Nephron progenitor cell (in vitro differentiated cells): Measurements from ENCODE around the gene CEACAM4.
"Not testable (repeated sequence)": the region's sequence is repeated elsewhere in the genome, so short reads cannot be mapped to it uniquely, and the experiment has no call there.

ENCODE experiments used
- DNase-seq: peaks from one replicate; pipeline ENCODE4 v3.0.0; 2021
- H3K27ac Mint-ChIP-seq: 2 replicates; pipeline ENCODE4 v1.8.0; 2021; ENCODE audit warnings: mild to moderate bottlenecking, moderate library complexity, mixed read lengths
- H3K27me3 Mint-ChIP-seq: 2 replicates; pipeline ENCODE4 v1.8.0; 2021; ENCODE audit warnings: mild to moderate bottlenecking, low read depth, mixed read lengths; ENCODE audit not compliant: poor library complexity
- H3K36me3 Mint-ChIP-seq: 2 replicates; pipeline ENCODE4 v1.8.0; 2021; ENCODE audit warnings: low read depth, mixed read lengths
- H3K4me1 Mint-ChIP-seq: 2 replicates; pipeline ENCODE4 v1.8.0; 2021; ENCODE audit warnings: mixed read lengths
- H3K4me3 Mint-ChIP-seq: 2 replicates; pipeline ENCODE4 v1.8.0; 2021; ENCODE audit warnings: mild to moderate bottlenecking, moderate library complexity, mixed read lengths
- H3K9me3 Mint-ChIP-seq: 2 replicates; pipeline ENCODE4 v1.8.0; 2021; ENCODE audit warnings: mild to moderate bottlenecking, moderate library complexity, mixed read lengths
- CTCF ChIP-seq: fragments of 200-600 bp; sonication (generic); IDR thresholded peaks from 2 replicates; pipeline ENCODE4 v1.5.0; 2021; ENCODE audit warnings: antibody characterized with exemption

CEACAM4 gene

GRCh38 chr19:41587101-41587837, 39.6 kb downstream of the CEACAM4 start:
- TF ChIP-seq CTCF: no peak
- DNase-seq: no peak
- Mint-ChIP-seq H3K27ac (no peak overlapping the region), H3K27me3 (no peaks in the 10 kb centered on the region), H3K4me1 (no peaks in the 10 kb centered on the region), H3K36me3 (no peaks in the 10 kb centered on the region), H3K9me3 (peaks cover 80% of the 10 kb centered on the region), H3K4me3 (no peak overlapping the region)

- TF ChIP-seq CTCF: no peak
- DNase-seq: no peak
- no peaks in the 10 kb centered on the region for H3K27me3 Mint-ChIP-seq
- peaks cover 88% of the 10 kb centered on the region for H3K9me3 Mint-ChIP-seq
- H3K4me1 Mint-ChIP-seq: no peaks in the 10 kb centered on the region
- no peak overlapping the region for H3K27ac Mint-ChIP-seq
- H3K36me3 Mint-ChIP-seq: no peaks in the 10 kb centered on the region
- no peak overlapping the region for H3K4me3 Mint-ChIP-seq
These were observed 40.8 kb downstream of the CEACAM4 start for GRCh38 chr19:41586064-41586463.

GRCh38 chr19:41584931-41585330, 41.9 kb downstream of the CEACAM4 start:
- no peak overlapping the region for H3K4me3 Mint-ChIP-seq
- H3K27me3 Mint-ChIP-seq: no peaks in the 10 kb centered on the region
- no peaks in the 10 kb centered on the region for H3K36me3 Mint-ChIP-seq
- TF ChIP-seq CTCF: no peak
- H3K4me1 Mint-ChIP-seq: no peaks in the 10 kb centered on the region
- H3K27ac Mint-ChIP-seq: no peak overlapping the region
- peaks cover 88% of the 10 kb centered on the region for H3K9me3 Mint-ChIP-seq
- DNase-seq: no peak

GRCh38 chr19:41584260-41584810, 42.5 kb downstream of the CEACAM4 start:
- no peak for TF ChIP-seq CTCF
- Mint-ChIP-seq H3K27me3 (no peaks in the 10 kb centered on the region), H3K4me3 (no peak overlapping the region), H3K27ac (no peak overlapping the region), H3K4me1 (no peaks in the 10 kb centered on the region), H3K9me3 (peaks cover 87% of the 10 kb centered on the region), H3K36me3 (no peaks in the 10 kb centered on the region)
- no peak for DNase-seq

- peaks cover 83% of the 10 kb centered on the region for H3K9me3 Mint-ChIP-seq
- H3K4me3 Mint-ChIP-seq, H3K27ac Mint-ChIP-seq, H3K27me3 Mint-ChIP-seq, H3K36me3 Mint-ChIP-seq, DNase-seq, H3K4me1 Mint-ChIP-seq: not testable (repeated sequence)
These were observed 44.2 kb downstream of the CEACAM4 start for GRCh38 chr19:41582577-41583182.

GRCh38 chr19:41581068-41581467, 45.8 kb downstream of the CEACAM4 start:
- peaks cover 90% of the 10 kb centered on the region for H3K9me3 Mint-ChIP-seq
- not testable (repeated sequence) for H3K27me3 Mint-ChIP-seq, H3K27ac Mint-ChIP-seq, H3K4me3 Mint-ChIP-seq, H3K36me3 Mint-ChIP-seq, H3K4me1 Mint-ChIP-seq, DNase-seq
